ENCODE data around the gene CYB5RL.
"Not testable (repeated sequence)": the region's sequence is repeated elsewhere in the genome, so short reads cannot be mapped to it uniquely, and the experiment has no call there.

Gene CYB5RL

DNA sequence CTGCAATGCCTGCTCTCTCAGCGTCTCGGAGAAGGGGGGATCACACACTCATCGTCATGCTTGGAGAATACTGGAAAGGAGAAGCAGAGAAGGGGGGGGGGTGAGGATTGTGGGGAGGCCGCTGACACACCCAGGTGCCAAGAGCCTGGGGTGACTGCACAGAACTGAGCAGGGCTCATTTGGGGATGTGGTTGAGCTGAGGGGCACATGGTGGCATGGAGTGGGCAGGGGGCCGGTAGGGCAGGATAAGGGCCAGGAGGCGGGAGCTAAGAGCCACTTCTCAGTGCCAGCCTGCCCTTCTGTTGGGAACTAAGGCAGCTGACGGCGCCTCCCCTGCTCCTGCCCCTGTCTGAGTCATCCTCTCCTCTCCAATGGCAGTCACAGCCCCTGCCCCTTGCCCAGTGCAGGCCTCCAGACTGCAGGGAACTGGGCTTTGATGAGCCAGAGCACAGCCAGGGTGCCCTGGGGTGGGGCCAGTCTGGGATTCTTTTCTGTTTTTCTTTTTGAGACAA is 27.3 kb upstream of the CYB5RL start:
- DNase-seq (ENCODE audit: low read depth in 1 of 2, low spot score in 1 of 2) = no peak

DNA sequence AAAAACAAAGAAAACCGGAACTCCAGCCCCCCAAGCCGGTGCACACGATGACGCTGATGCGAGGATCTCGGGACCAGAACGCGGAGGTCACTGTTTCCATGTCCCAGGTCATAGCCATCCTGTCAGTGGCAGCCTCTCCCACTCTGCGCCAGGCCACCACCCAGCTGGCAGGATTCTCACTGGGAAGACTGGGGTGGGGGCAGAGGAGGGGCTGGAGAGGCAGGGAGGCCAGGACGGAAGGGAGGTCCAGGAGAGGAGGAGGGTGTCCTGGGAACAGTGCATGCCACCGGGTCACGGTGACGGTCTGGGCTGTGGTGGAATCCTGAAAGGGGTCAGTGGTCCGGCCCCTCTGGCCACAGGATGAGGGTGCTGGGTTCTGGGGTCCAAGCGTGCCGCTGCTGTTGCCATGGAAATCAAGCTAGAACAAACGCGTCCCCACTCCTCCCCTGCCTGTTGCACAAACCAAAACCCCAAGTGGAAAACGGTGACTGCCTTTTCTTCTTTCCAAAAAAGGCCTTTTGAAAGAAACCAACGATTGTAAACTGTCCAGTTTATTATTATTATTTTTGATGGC is 26.2 kb upstream of the CYB5RL start:
- DNase-seq (ENCODE audit: low read depth in 1 of 2, low spot score in 1 of 2) = no peak

DNA sequence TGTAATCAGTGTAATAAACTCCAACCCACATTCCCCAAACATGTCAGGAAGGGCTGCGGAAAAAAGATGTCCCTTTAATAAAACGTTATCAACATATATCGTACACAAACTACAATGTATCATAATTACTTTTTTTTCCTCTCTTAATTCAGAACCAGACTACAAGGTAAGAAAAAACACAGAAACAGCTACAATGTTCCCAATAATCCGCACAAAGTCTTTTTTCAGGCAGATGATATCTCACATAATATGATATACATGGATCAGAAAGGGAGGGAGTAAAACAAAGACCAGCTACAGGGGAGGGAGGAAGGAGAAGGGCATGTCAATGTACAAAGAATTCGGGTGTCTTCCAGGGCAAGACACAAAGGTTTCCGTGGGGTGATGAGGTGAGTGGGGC is 25.5 kb upstream of the CYB5RL start:
- no peak for DNase-seq (ENCODE audit: low read depth in 1 of 2, low spot score in 1 of 2)

DNA sequence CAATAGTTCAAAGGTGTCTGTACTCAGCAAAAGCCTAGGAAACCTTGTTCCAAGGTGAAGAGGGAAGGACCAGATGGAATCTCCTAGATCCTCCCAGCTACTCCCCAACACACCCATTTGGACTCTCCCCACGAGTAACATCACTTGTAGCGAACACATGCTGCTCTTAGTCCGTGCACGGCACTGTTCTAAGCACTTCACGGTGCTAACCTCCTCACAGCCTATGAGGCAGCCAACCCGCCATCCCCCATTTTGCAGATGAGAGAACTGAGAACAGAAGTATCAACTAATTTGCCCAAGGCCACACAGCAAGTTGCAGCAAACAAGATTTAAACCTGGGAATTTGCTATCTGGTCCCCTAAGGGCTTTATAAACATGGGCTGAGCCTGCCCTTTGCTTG is 24.4 kb upstream of the CYB5RL start:
- no peak for DNase-seq (ENCODE audit: low read depth in 1 of 2, low spot score in 1 of 2)

DNA sequence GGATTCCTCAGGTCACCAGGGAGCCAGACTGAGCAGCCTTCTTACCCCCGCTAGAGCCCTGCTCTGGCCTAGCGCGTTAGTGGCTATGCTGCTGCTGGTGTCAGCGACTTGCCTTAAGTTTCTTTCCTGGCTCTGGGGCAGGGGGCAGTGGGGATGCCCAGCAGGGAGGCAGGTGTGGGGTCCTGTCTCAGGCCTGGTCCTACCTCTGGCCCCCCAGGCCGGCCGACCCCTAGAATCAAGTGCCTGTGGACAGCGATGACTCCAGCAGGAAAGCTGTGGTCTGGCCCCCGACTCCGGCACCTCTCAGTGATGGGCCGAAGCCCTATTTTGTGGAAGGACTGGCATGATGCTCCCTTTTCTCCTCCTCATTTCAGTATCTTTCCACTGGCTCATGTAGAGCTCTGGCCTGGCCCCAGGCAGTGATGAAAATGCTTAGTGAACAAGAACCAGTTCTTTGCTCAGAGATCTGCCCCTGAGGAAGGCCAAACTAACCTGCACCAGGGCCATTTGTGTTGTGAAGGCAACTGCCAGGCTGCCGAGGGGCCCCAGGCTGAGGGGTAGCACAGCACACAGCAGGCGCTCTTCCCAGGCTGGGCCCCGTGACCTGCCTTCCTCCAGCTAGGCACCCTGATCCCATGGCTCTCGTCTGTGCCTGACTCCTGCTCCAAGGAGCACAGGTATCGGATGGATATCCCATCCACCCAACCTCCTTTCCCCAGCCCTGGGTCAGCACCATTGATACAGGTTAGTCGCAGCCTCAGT is 23.8 kb upstream of the CYB5RL start:
- no peak for DNase-seq (ENCODE audit: low read depth in 1 of 2, low spot score in 1 of 2)

DNA sequence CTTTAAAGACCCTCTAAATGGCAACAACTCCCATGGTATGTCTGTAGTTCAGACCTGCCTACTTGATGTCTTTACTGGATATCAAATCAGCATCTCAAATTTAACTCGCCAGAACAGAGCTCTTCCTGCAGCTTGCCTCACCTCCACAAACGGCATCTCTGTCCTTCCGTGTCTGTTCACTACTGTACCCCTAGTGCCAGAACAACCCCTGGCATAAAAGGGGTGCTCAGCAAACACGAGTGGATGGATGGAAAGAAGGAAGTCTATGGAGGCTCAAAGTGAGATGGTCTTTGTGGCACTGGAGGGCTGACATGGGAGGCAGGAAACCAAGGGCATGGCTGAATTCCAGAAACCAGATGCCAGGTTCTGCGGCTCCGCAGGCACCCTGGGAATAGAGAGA is 22.9 kb upstream of the CYB5RL start:
- DNase-seq (ENCODE audit: low read depth in 1 of 2, low spot score in 1 of 2) = no peak

DNA sequence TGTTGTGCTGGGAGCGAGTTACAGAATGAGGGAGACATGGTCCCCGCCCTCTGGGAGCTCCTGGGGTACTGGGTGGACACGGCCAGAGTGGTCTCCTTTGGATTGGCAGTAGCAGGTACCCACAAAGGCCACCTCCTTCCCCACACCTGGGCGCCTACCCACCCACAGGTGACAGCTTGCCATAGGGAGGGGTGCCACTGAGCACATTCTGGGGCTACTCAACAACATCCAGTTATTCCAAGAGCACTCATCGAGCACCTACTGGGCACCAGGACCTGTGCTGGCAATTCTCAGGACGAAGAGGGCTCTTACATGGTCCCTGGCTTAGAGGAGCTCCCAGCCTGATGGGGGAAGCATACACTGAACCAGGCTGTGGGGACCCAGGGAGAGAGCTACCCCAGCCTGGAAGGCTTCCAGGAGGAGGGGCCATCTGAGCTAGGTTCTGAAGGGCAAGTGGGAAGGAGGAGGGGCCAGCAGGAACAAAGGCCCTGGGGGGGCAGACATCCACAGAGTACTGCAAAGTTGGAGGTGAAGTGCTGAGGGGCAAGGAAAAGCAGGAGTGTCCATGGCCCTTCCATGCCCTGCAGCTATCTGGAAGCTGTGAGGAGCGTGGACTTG is 22.1 kb upstream of the CYB5RL start:
- no peak for DNase-seq (ENCODE audit: low read depth in 1 of 2, low spot score in 1 of 2)

DNA sequence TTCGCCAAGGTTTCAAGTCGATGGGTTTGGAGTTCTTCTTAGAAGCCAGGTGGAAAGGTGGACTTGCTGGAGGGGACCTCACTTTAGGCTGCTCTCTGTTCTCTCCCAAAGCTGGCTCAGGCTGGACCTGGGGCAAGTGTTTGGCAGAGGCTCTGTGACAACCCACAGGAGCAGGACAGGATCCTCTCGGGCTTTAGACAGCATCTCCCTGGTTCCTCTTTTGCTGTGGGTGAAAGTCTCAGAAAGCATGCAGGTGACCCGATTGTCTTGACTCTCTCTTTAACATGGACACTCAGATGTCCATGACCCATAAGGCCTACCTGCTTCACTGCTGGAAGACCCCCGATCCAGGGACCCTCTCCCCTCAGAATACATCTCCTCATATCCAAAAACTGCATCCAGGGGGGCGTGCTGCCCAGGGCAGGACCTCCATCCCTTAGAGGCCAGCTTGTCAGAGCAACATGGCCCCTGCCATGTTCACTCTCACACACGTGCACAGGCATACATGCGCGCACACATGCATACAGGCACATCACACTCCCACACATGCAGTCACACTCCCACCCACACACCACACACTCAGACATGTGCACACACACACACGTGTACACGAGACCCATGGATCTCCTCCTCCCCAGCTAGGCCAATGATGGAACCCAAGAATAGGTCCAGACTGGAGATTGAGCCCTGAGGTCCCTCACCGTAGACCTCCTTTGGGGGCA is 21.4 kb upstream of the CYB5RL start:
- no peak for DNase-seq (ENCODE audit: low read depth in 1 of 2, low spot score in 1 of 2)

DNA sequence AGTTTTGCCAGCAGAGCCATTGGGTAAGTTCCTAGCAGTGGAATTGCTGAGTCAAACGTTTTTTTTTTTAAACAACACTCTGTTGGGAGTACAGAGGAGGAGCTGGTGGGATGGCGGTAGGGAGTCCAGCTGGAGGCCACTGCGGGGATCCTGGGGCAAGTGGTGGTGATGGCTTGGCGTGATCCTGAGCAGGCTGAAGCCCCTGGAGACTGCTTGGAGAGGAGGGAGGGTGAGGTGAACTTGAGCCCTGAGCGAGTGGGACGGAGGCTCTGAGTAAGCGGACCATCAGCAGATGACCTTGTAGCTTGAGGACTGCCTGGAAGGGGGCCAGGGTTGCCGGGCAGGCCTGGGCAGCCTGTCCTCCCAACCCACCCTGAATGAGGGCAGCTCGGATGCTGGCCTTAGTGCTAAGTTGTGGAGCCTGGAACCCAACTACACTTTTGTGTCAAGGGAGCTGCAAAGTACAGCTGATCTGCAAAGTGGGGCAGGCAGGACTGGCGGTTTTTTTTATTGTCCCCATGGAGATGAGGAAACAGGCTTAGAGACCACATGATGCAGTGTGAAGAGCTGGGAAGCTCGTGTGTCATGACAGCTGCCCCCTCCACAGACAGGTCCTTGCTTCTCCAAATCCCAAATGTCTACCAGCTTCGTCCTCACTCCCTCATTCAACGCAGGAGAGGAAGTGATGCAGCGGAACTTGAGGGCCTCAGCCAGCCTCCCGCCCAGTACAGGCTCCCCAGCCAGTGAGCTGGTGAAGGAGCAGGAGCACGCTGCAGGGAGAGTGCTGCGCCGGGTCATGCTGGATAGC is 20.4 kb upstream of the CYB5RL start:
- no peak for DNase-seq (ENCODE audit: low read depth in 1 of 2, low spot score in 1 of 2)

DNA sequence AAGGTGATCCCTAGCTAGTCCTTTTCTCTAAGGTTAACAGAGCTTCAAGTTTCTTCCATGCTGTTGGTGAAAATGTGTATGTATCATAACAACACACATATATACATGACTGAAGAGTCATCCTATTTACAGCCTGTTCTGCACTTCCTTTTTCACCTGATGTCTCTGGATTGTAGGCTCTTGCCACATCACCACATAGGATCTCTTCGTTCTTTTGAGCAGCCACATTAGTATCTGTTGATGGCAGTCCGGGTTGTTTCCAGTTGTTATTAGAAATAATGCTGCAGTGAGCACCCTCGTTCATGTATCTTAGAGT is 19.8 kb upstream of the CYB5RL start:
- DNase-seq (ENCODE audit: low read depth in 1 of 2, low spot score in 1 of 2) = no peak

DNA sequence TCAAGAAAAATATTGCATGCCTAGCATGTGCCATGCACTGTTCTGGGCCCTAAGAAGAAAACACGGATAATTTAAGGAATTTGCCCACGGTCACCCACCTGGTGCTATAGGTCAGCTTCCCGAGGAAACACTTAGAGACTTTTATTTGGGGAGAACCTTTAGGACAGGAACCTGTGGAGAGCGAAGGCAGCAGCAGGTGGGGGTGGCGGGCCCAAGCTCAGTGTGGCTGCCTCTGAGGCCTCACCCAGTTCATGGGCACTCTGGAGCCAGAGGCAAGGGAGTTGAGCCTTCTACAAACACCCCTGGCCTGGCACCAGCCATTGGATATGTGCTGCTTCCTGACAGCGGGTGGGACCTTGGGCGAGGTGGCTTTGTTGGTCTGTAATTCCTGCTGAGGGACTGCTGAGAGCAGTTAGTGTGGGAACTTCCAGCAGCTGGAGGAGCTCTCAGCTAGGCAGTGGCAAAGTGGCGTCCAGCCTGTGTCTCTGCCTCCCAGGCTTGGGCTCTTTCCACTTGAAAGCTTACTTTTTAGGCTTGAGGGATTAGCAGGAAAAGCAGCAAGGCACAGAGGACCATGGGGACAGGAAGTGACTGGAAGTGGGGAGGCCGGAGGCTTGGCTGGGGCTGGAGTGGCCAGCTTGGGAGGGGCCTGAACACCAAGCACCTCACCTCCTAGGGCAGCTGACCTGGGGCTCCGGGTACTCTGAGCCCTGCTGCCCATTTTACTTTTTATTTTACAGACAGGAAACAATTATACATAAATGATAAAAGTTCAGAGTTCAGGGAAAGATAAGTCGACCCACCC is 19.3 kb upstream of the CYB5RL start:
- DNase-seq (ENCODE audit: low read depth in 1 of 2, low spot score in 1 of 2) = no peak

DNA sequence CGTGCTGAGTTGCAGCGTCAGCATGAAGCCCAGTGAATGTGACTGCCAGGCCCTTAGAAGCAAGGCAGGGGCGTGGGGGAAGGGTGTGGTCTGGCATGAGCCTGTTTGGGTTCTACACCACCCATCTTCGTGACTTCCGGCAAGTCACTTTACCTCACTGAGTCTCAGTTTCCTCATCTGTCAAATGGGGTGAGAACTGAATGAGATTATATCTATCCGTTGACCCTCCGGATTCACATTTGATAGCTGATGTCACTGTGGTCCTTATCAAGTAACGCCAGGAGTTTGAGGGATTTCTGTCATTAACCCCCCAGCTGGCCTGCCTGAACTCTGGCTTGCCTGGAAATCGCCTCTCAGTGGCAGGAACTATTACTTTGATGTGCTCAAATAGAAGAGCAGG is 15.7 kb upstream of the CYB5RL start:
- no peak for DNase-seq (ENCODE audit: low read depth in 1 of 2, low spot score in 1 of 2)

DNA sequence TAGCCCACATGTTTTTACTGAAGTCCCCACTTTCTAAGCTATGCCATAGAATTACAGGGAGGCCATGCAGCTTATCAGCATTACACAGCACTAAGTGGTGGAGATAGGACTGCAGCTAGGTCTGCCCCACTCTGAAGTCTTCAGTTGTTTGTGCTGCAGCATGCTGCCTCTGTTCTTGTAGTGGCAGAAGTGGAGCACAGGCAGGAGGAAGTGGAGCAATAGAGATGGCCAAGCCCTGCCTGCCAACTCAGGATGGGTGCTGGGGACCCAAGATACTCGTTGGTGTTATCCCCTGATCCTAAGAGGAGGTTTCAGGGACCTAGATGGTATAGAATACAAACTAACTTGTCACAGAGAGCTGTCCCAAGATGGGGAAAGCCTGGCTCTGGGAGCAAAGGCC is 13.0 kb upstream of the CYB5RL start:
- DNase-seq (ENCODE audit: low read depth in 1 of 2, low spot score in 1 of 2) = no peak

DNA sequence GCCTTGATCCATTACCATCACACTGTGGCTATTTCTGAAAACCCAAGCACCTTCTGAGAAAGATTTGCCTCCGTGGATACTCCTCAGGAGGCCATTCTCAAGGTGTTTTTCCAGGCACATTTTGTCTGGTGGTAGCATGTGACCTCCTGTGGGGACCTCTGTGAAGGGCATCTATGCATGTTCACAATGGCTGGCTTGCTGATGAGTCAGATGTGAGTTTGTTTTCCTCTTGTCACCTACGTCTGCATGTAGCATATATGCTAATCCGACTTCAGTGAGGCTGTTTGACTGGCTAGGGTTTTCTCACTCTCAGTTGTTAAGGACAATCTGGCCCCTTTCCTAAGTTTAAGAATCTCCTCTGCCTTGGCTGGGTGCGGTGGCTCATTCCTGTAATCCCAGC is 8.1 kb upstream of the CYB5RL start:
- DNase-seq (ENCODE audit: low read depth in 1 of 2, low spot score in 1 of 2) = not testable (repeated sequence)

DNA sequence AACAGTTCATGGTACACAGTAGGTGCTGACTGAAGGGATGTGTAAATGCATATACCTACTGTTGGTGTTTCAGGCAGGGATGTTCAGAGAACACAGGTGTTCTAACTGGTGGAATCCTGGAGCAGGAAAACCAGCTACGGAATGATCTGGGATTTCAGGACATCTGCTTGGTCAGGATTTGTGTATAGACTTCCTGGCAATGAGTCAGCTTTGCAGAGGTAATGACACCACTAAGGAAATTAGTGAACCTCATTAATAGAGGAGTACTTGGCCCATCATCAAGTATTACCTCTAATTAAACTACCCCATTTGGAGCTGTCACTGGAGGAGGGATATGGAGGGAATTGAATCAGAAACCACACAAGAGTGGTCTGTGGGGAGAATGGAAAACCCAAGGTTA is 7.5 kb upstream of the CYB5RL start:
- DNase-seq (ENCODE audit: low read depth in 1 of 2, low spot score in 1 of 2) = no peak

DNA sequence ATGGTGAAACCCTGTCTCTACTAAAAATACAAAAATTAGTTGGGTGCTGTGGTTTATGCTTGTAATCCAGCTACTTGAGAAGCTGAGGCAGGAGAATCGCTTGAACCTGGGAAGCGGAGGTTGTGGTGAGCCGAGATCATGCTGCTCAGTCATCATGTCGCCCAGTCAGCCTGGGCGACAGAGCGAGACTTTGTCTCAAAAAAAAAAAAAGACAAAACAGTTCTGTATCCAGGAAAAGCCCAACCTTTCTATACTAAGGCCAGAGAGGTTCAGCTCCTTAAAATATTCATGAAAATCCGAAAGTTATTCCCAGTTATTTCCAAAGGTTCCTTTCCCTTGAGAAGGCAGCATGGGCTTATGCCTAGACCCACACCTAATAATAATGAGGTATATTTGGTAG is 4.4 kb upstream of the CYB5RL start:
- DNase-seq (ENCODE audit: low read depth in 1 of 2, low spot score in 1 of 2) = no peak

DNA sequence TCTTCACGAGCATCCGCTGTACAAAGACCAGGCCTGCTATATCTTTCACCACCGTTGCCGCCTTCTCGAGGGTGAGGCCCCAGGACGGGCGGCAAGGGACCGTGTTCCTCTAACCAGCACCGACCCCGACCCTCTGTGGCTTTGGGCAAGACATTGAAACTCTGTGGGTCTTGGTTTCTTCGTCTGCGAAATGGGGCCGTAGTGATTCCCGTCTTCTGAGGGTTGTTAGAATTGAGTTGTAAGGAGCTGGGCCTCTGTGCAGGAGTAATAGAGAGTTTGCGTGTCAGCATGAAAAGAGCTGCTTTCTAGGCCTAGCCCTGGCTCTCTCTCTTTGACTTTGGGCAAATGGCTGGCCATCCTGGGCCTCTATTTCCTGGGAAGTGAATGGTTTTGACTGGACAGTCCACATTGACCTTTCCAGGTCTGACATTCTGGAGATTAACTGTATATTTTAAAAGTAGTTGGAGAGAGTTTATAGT is 728 bp upstream of the CYB5RL start:
- no peak for DNase-seq (ENCODE audit: low read depth in 1 of 2, low spot score in 1 of 2)

DNA sequence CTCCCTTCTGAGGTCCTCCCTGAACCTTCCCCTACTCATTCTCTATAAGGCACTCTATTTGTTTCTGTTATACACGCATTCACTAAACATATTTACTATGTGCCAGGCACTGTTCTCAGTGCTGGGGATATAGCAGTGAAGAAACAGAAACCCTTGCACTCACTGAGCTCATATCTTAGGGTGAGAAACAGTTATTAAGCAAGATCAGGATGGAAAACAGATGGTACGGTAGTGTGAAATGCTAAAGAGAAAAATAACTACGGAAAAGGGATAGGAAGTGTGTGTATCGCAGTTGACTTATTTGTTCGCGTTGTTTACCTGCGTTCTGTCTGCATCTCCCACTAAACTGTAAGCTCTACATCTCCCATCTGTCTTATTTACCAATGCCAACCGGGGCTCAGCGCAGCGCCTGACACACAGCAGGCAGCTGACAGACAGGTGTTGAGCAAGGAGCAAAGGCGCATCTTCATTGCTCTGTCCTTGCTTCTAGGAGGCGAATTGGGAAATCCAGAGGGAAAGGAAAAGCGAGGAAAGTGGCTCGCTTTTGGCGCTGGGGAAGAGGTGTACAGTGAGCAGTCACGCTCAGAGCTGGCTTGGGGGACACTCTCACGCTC is 572 bp downstream of the CYB5RL start:
- DNase-seq (ENCODE audit: low read depth in 1 of 2, low spot score in 1 of 2) = no peak

DNA sequence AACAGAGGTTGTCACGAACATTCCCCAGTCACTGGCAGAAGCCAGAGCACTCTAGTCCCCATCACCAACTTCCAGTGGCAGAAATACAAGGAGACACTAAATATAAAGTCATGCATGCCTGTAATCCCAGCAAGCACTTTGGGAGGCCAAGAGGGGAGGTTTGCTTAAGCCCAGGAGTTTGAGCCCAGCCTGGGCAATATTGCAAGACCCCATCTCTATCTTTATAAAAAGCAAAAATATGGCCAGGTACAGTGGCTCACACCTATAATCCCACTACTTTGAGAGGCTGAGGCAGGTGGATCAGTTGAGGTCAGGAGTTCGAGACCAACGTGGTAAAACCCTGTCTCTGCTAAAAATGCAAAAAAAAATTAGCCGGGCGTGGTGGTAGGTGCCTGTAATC is 6.4 kb downstream of the CYB5RL start:
- DNase-seq (ENCODE audit: low read depth in 1 of 2, low spot score in 1 of 2) = no peak

DNA sequence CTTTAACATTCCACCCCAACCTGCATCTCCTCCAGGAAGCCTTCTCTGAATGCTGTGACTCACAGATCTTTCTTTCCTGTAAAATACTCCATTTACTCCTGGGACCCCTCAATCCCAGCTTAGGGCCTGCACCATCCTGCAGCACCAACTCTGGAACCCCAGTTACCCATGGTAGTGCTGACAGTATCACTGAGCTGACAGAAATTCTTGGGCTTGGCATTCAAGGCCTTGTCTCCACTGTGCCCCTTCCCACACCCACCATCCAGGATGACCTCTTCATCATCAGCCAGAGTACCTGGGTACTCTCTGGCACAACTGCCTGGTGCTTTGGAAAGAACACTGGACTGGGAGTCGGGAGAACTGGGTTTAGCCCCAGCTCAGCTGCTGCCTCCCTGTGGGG is 8.3 kb downstream of the CYB5RL start:
- no peak for DNase-seq (ENCODE audit: low read depth in 1 of 2, low spot score in 1 of 2)
